ENCODE measurements around the gene COL20A1.
A peak's percentile ranks its signal among the peaks of the same experiment; 100 is the strongest.
"Not testable (repeated sequence)": the region's sequence is repeated elsewhere in the genome, so short reads cannot be mapped to it uniquely, and the experiment has no call there.

COL20A1 gene

GRCh38 chr20:63329331-63330083 lies 36.5 kb downstream of the COL20A1 start:
- DNase-seq (ENCODE audit: insufficient read length, low spot score) = no peak
- FAIRE-seq = no peak

DNA sequence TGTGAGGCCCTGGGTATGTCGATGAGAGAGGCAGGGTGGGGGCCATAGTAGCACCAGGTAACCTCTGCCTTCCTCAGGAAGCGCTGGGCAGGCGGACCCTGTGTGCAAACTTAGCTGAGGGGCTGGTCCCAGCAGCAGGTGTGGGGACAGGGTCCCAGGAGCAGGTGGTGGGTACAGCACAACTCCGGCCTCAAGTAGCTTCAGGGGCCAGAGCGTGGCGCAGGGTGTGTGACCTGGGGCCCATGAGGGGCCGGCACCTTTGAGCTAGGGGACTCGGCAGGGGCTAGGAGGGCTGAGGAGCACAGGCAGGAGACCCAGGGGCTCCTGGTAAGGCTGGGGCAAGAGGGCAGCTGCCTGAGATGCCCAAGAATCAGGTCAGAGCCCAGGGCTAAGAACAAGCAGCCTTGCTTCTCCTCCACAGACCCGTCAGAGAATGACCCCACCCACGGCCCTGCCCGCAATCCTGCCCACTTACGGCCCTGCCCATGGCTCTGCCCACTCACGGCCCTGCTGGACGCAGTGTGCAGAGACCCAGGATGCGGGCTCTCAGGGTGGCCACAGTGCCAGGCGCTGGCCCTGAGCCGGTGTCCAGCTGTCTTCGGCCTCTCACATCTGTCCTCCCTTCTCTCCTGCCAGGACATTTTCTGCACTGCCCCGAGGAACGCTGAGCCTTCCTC lies 37.2 kb downstream of the COL20A1 start:
- no peak for FAIRE-seq
- no peak for DNase-seq (ENCODE audit: insufficient read length, low spot score)

DNA sequence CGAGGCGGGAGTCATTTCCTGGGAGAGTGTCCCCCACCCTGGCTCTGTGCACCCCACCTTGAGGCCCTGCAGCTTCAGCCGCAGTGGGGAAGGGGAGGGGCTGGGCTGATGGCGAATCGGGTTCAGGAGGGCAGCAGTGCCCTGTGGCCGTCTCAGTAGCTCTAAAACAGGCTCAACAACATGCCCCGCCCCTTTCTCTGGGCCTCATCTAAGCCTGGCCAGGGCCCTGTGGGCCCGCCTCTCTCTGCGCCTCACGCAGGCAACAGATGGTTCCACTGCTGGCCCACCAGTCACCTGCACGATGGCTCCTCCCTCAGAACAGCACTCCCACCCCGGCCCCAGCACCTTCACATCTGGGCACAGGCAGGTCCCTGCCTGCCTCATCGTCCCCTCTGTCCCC lies 38.0 kb downstream of the COL20A1 start:
- FAIRE-seq (no peak), DNase-seq (ENCODE audit: insufficient read length, low spot score) (no peak)

- DNase-seq (ENCODE audit: insufficient read length, low spot score) (no peak), FAIRE-seq (peak; percentile 52)
Observed at GRCh38 chr20:63331741-63332400, 38.9 kb downstream of the COL20A1 start.

GRCh38 chr20:63332488-63333240 lies 39.7 kb downstream of the COL20A1 start:
- no peak for DNase-seq (ENCODE audit: insufficient read length, low spot score)
- FAIRE-seq = no peak

DNA sequence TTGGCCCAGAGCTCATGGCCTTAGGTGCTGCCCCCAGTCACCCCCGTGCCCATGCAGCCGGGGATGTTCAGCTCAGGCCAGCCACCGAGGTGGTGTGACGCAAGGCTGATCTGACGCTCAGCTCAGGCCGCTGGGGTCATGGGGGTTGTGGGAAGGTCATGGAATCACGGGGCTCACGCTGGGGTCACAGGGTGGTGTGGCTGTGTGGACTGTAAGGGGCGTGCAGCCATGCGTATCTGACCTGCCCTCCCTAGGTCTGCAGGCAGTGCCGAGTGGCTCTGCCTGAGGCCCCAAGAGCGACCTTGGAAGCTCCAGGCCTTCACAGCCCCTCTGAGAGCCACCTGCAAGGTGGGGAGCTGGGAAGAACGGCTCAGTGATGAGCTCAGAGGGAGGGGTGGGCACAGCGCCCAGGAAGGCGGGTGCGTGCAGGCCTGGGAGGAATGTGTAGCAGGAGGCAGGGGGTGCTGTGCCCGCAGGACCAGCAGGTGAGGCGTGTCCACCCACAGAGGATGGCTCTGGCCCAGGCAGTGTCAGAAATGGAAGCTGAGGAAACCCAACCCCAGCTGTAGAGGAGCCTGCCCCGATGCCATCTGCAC lies 40.4 kb downstream of the COL20A1 start:
- peak; percentile 31 for FAIRE-seq

DNA sequence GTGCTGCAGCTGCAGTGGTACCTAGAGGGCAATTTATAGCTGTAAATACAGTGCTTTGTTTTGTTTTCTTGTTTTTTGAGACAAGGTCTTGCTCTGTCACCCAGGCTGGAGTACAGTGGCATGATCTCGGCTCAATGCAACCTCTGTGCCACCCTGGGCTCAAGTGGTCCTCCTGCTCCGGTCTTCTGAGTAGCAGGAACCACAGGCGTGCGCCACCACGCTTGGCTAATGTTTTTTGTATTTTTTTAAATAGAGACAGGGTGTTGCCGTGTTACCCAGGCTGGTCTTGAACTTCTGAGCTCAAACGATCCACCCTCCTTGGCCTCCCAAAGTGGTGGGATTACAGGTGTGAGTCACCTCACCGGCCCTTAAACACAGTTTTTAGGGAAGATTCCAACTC lies 41.4 kb downstream of the COL20A1 start:
- FAIRE-seq (no peak), DNase-seq (ENCODE audit: insufficient read length, low spot score) (no peak)

More for the DNA sequence above, 40.4 kb downstream of the COL20A1 start:
- DNase-seq (ENCODE audit: insufficient read length, low spot score) = no peak

- DNase-seq (ENCODE audit: insufficient read length, low spot score) = not testable (repeated sequence)
- FAIRE-seq = peak; percentile 72
Observed at GRCh38 chr20:63335060-63335459, 42.1 kb downstream of the COL20A1 start.

GRCh38 chr20:63335711-63336110 lies 42.7 kb downstream of the COL20A1 start:
- peak; percentile 80 for FAIRE-seq
- DNase-seq (ENCODE audit: insufficient read length, low spot score) = no peak

DNA sequence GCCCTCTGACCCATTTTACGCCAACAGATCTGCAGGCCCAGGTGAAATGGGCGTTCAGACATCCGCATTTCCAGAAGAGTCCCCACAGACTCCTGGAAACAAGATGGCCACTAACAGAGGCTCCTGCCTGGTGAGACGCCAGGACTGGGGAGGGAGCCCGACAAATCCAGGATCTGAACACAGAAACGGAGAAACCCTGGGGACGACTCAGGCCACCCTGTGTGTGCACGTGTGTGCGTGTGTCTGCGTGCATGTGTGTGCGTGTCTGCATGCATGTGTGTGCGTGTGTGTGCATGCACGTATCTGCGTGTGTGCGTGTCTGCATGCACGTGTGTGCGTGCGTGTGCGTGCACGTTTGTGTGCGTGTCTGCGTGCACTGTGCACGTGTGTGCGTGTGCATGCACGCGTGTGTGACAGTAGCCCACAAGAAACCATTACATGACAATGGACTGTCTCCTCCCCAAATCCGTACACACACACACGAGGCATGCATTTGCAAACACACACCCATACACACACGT lies 43.3 kb downstream of the COL20A1 start:
- peak; percentile 100 for FAIRE-seq
- no peak for DNase-seq (ENCODE audit: insufficient read length, low spot score)

GRCh38 chr20:63337786-63338420 lies 44.9 kb downstream of the COL20A1 start:
- peak; percentile 55 for FAIRE-seq
- DNase-seq (ENCODE audit: insufficient read length, low spot score) = no peak

GRCh38 chr20:63339154-63340094 lies 46.4 kb downstream of the COL20A1 start:
- DNase-seq (ENCODE audit: insufficient read length, low spot score); FAIRE-seq: not testable (repeated sequence)

DNA sequence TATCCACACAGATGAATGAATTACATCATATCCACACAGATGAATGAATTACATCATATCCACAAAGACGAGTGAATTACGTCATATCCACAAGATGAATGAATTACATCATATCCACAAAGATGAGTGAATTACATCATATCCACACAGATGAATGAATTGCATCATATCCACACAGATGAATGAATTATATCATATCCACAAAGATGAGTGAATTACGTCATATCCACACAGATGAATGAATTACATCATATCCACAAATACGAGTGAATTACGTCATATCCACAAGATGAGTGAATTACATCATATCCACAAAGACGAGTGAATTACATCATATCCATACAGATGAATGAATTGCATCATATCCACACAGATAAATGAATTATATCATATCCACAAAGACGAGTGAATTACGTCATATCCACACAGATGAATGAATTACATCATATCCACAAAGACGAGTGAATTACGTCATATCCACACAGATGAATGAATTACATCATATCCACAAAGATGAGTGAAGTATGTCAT lies 47.2 kb downstream of the COL20A1 start:
- FAIRE-seq = peak; percentile 98
- DNase-seq (ENCODE audit: insufficient read length, low spot score) = not testable (repeated sequence)

- peak; percentile 42 for FAIRE-seq
- no peak for DNase-seq (ENCODE audit: insufficient read length, low spot score)
Observed at GRCh38 chr20:63342561-63343459, 49.8 kb downstream of the COL20A1 start.

GRCh38 chr20:63343460-63344445 lies 50.8 kb downstream of the COL20A1 start:
- FAIRE-seq (peak; percentile 74), DNase-seq (ENCODE audit: insufficient read length, low spot score) (no peak)

DNA sequence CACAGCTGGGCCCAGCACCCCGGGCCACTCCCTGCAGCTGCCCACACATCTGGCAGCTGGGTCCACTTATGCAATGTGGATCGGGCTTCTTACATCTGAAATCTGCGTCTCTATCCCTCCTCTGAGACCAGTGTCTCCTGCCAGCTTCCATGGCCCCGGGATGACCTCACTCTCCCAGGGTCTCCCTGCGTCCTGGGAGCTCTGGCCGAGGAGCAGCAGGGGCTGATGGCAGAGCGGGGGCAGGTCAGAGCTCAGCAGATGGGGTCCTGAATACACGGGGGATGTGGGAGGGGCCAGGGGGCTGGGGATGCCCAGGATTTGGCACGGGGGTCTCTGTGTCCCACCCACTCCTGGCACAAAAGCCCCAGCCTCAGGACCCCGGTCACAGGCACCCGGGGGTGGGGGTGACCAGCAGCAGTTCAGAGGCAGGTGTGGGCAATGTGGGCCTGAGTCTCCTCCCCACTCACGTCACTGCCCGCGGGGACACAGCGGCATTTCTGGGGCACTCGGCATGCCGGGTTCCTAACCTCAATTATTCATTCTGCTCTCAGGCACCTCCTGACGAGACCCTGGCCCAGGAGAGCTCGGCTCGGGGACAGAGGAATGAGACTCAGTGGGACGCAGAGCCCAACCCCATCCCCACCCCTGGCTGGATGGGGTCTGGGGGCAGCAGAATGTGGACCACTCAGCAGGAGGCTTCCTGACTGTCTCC lies 51.8 kb downstream of the COL20A1 start:
- DNase-seq (ENCODE audit: insufficient read length, low spot score) (no peak), FAIRE-seq (no peak)
